Caco-2 (cell line): ENCODE data around the gene PTPN14. TPM values are rescaled to one million over a fixed set of nuclear protein-coding genes. Genes with fewer than 3 reads are reported as not detected.

ENCODE experiments used
- BruUV-seq: library from RNA; stranded (reverse); fragments of 400-500 nt; replicated peaks from 2 replicates; lab custom pipeline; 2021; lab: Mats Ljungman, UMichigan
- CTCF ChIA-PET: fragments of 300-600 bp; sonication (Branson Sonifier 250); formaldehyde crosslinking; loops from one replicate; lab custom pipeline; 2022; ENCODE audit warnings: antibody characterized with exemption; lab: Charles Lee
- POLR2A ChIA-PET: fragments of 300-600 bp; sonication (Branson Sonifier 250); formaldehyde crosslinking; loops from one replicate; lab custom pipeline; 2022; ENCODE audit warnings: antibody characterized with exemption; lab: Charles Lee
- DNase-seq, 2 experiments: peaks; one replicate each; pipeline versions ENCODE4 v3.0.0 to v3.0.0-alpha.2; 2020 to 2022
- H3K27me3 ChIP-seq: replicated peaks from 2 replicates; pipeline ENCODE4 v1.6.0; 2011; ENCODE audit warnings: low read length; ENCODE audit not compliant: control insufficient read depth, insufficient read depth
- H3K36me3 ChIP-seq: 2 replicates; pipeline ENCODE4 v1.5.1; 2011; ENCODE audit warnings: low read length; ENCODE audit not compliant: control insufficient read depth, insufficient read depth
- H3K4me1 ChIP-seq: fragments of 250-450 bp; sonication (Bioruptor Pico); 2 replicates; pipeline ENCODE4 v1.5.1; 2020; ENCODE audit warnings: mild to moderate bottlenecking
- H3K4me3 ChIP-seq: 2 replicates; pipeline ENCODE4 v1.5.1; 2011; ENCODE audit warnings: low read depth, mild to moderate bottlenecking, control low read depth, low read length
- H3K9me3 ChIP-seq: fragments of 250-450 bp; sonication (Bioruptor Pico); 2 replicates; pipeline ENCODE4 v1.5.1; 2020; ENCODE audit warnings: mild to moderate bottlenecking, moderate library complexity
- H3K27ac Mint-ChIP-seq: one replicate; pipeline ENCODE4 v1.8.0; 2022; ENCODE audit warnings: mixed read lengths; ENCODE audit not compliant: unreplicated experiment
- H3K27me3 Mint-ChIP-seq: one replicate; pipeline ENCODE4 v1.8.0; 2022; ENCODE audit warnings: mixed read lengths; ENCODE audit not compliant: insufficient read depth, unreplicated experiment
- H3K36me3 Mint-ChIP-seq: one replicate; pipeline ENCODE4 v1.8.0; 2022; ENCODE audit warnings: mild to moderate bottlenecking, mixed read lengths; ENCODE audit not compliant: insufficient read depth, unreplicated experiment
- H3K4me1 Mint-ChIP-seq: one replicate; pipeline ENCODE4 v1.8.0; 2022; ENCODE audit warnings: low read depth, mixed read lengths; ENCODE audit not compliant: unreplicated experiment
- H3K4me3 Mint-ChIP-seq: one replicate; pipeline ENCODE4 v1.8.0; 2022; ENCODE audit warnings: mild to moderate bottlenecking, moderate library complexity, mixed read lengths; ENCODE audit not compliant: unreplicated experiment
- H3K9me3 Mint-ChIP-seq: one replicate; pipeline ENCODE4 v1.8.0; 2022; ENCODE audit warnings: mixed read lengths; ENCODE audit not compliant: unreplicated experiment
- CTCF ChIP-seq, 2 experiments: fragments of 200-600 bp in 1 of 2; IDR thresholded peaks; 1 replicate in 1 of 2; 2 replicates in 1 of 2; pipeline versions ENCODE4 v1.5.1 to v1.8.0; 2011 to 2022; ENCODE audit warnings: antibody characterized with exemption in 1 of 2, control low read depth in 1 of 2, inconsistent platforms in 1 of 2, low read depth in 1 of 2, low read length in 1 of 2, mild to moderate bottlenecking in 1 of 2, moderate library complexity in 1 of 2; ENCODE audit not compliant: insufficient read depth in 1 of 2, severe bottlenecking in 1 of 2, unreplicated experiment in 1 of 2
- intact Hi-C: fragments of 100-400 bp; cut with micrococcal nuclease; formaldehyde crosslinking; loops from one replicate; pipeline ENCODE4 v1.10.0; 2022; ENCODE audit not compliant: unreplicated experiment
- total RNA-seq: library from RNA; stranded (reverse); gene quantifications from 2 replicates; pipeline ENCODE4 v1.2.3, GENCODE V29; 2022

Gene PTPN14
- total RNA-seq, 1 experiment from 2014 or later = 103 TPM

- ChIA-PET CTCF (interaction anchor here (0.9 to 2.8 kb wide), 8 partner anchors 34 to 254 kb away, joined by 3 to 12 read pairs (median 7); no protein-coding TSS in a partner anchor), POLR2A (interaction anchor here (0.6 kb wide), 1 partner anchor 137 kb away, joined by 3 read pairs; no protein-coding TSS in a partner anchor)
- intact Hi-C loops = loop anchor here (2.0 kb wide), 1 partner anchor 67 kb away; no protein-coding TSS in a partner anchor
- Mint-ChIP-seq H3K27me3 (no peaks in the 10 kb centered on the region), H3K36me3 (no peaks in the 10 kb centered on the region), H3K9me3 (no peaks in the 10 kb centered on the region), H3K4me1 (peaks cover 7% of the 10 kb centered on the region), H3K27ac (no peak overlapping the region), H3K4me3 (no peak overlapping the region)
- TF ChIP-seq CTCF (IDR thresholded peaks at IDR 0.05; ENCODE audit: insufficient read depth in 1 of 2, low read depth in 1 of 2, low read length in 1 of 2, severe bottlenecking in 1 of 2, unreplicated experiment in 1 of 2) = no peak
- DNase-seq = no peak
- no peaks in the 10 kb centered on the region for H3K36me3 ChIP-seq
- H3K4me1 ChIP-seq = no peaks in the 10 kb centered on the region; the same call in 1 of the 2 replicates
- H3K9me3 ChIP-seq = no peaks in the 10 kb centered on the region
- no peaks in the 10 kb centered on the region for H3K27me3 ChIP-seq
- no TSS peak for BruUV-seq
- H3K4me3 ChIP-seq = no peak overlapping the region
Measured at GRCh38 chr1:214583824-214584554, 32.6 kb upstream of the PTPN14 start.

DNA sequence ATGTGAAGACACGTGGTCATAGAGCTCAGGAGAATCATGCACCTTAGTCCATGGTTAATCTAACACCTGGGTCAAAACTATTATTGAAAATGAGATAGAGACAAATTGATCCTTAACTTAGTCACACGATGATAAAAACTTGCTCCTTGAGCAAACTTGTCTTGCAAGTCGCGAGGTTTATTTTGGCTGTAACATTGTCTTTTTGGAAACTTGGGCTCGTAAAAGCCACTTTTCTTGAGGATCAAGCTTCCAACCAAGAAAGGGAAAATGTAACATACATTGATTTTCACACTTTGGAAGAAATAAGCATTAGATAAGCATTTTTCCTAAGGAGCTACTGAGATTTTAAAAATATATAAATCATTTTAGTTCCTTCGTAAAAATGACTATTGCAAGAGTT is 31.7 kb upstream of the PTPN14 start:
- BruUV-seq = no TSS peak
- Mint-ChIP-seq H3K9me3 (no peaks in the 10 kb centered on the region), H3K27me3 (no peaks in the 10 kb centered on the region), H3K36me3 (no peaks in the 10 kb centered on the region), H3K4me1 (peaks cover 7% of the 10 kb centered on the region), H3K4me3 (no peak overlapping the region), H3K27ac (no peak overlapping the region)
- H3K9me3 ChIP-seq = no peaks in the 10 kb centered on the region
- ChIA-PET CTCF (interaction anchor here (1.0 to 2.8 kb wide), 4 partner anchors 203 to 369 kb away, joined by 3 to 11 read pairs (median 4); no protein-coding TSS in a partner anchor), POLR2A (interaction anchor here (2.5 kb wide), 1 partner anchor 31 kb away, joined by 14 read pairs; the partner anchor contains the start of gene PTPN14)
- no peak for DNase-seq
- intact Hi-C loops = no loop called here
- no peak for TF ChIP-seq CTCF (IDR thresholded peaks at IDR 0.05; ENCODE audit: insufficient read depth in 1 of 2, low read depth in 1 of 2, low read length in 1 of 2, severe bottlenecking in 1 of 2, unreplicated experiment in 1 of 2)
- H3K4me3 ChIP-seq = no peak overlapping the region
- no peaks in the 10 kb centered on the region for H3K27me3 ChIP-seq
- no peaks in the 10 kb centered on the region; the same call in 1 of the 2 replicates for H3K4me1 ChIP-seq
- no peaks in the 10 kb centered on the region for H3K36me3 ChIP-seq

GRCh38 chr1:214582289-214582891 is 31.0 kb upstream of the PTPN14 start:
- no peak overlapping the region for H3K4me3 Mint-ChIP-seq
- ChIA-PET POLR2A (interaction anchor here (2.5 kb wide), 1 partner anchor 30 kb away, joined by 14 read pairs; the partner anchor contains the start of gene PTPN14), CTCF (interaction anchor here (1.0 to 1.4 kb wide), 3 partner anchors 202 to 368 kb away, joined by 3 to 5 read pairs (median 4); no protein-coding TSS in a partner anchor)
- H3K4me3 ChIP-seq = no peak overlapping the region
- DNase-seq = no peak
- no peaks in the 10 kb centered on the region for H3K27me3 ChIP-seq
- peaks cover 7% of the 10 kb centered on the region for H3K4me1 Mint-ChIP-seq
- no peak overlapping the region for H3K27ac Mint-ChIP-seq
- no peaks in the 10 kb centered on the region for H3K36me3 ChIP-seq
- H3K4me1 ChIP-seq = no peaks in the 10 kb centered on the region; the same call in 1 of the 2 replicates
- intact Hi-C loops = no loop called here
- no peaks in the 10 kb centered on the region for H3K9me3 Mint-ChIP-seq
- H3K27me3 Mint-ChIP-seq = no peaks in the 10 kb centered on the region
- no peaks in the 10 kb centered on the region for H3K9me3 ChIP-seq
- H3K36me3 Mint-ChIP-seq = no peaks in the 10 kb centered on the region
- no peak for TF ChIP-seq CTCF (IDR thresholded peaks at IDR 0.05; ENCODE audit: insufficient read depth in 1 of 2, low read depth in 1 of 2, low read length in 1 of 2, severe bottlenecking in 1 of 2, unreplicated experiment in 1 of 2)
- no TSS peak for BruUV-seq
